Right atrium auricular region (tissue), 2 donors: ENCODE results near the gene ST6GALNAC3. TPM values are rescaled to one million over a fixed set of nuclear protein-coding genes. Genes with fewer than 3 reads are reported as not detected.

Source experiments
- DNase-seq: peaks from one replicate; pipeline ENCODE4 v3.0.0-alpha.2; 2019; ENCODE audit warnings: low spot score
- H3K27ac ChIP-seq, 2 donors: fragments of 200-600 bp; sonication (generic); 1 replicate in 1 of 2; 2 replicates in 1 of 2; pipeline ENCODE4 v1.5.1; 2016 to 2019
- H3K27me3 ChIP-seq, 2 donors: fragments of 200-600 bp; sonication (generic); one replicate each; pipeline versions ENCODE4 v1.5.1 to v1.6.0; 2017 to 2019
- H3K36me3 ChIP-seq: fragments of 200-600 bp; sonication (generic); one replicate; pipeline ENCODE4 v1.5.1; 2016
- H3K4me1 ChIP-seq, 2 donors: fragments of 200-600 bp; sonication (generic); one replicate each; pipeline versions ENCODE4 v1.5.1 to v1.6.0; 2017 to 2019
- H3K4me3 ChIP-seq, 2 donors: fragments of 200-600 bp; sonication (generic); 1 replicate in 1 of 2; 2 replicates in 1 of 2; pipeline ENCODE4 v1.5.1; 2017 to 2019; ENCODE audit warnings: mild to moderate bottlenecking in 1 of 2, moderate library complexity in 1 of 2
- H3K9me3 ChIP-seq, 2 donors: fragments of 200-600 bp; sonication (generic); one replicate each; pipeline ENCODE4 v1.5.1; 2019
- CTCF ChIP-seq, 2 donors: fragments of 200-600 bp; sonication (generic); IDR thresholded peaks; one replicate each; pipeline ENCODE4 v1.5.1; 2019; ENCODE audit warnings: antibody characterized with exemption in 2 of 2
- total RNA-seq, 2 donors: library from RNA; depleted of rRNA; stranded (reverse); fragments of >200 nt; gene quantifications; one replicate each; pipeline ENCODE4 v1.1.0, GENCODE V29; 2016

The ST6GALNAC3 gene
- total RNA-seq, 2 donors from 2014 or later: 6.8 to 9.3 TPM

DNA sequence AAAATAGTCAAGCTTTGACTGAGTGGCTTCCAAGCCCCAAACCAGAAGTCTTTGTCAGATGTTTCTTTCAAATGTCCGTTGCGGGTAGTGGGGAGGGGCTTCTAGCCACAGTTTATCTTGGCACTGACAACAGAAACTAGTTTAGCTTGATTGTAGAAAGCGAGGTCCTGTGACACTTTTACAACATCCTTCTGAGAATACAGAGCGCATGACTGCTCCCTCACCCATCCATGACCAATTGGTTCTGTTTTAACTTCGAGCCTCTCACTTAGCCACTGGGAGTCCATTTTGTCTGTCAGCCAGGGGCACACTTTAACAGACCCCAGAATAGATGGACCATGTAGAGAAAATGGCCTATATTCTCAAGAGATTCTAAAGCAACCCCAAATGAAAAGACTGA lies 593.5 kb downstream of the ST6GALNAC3 start:
- Histone ChIP-seq H3K4me1 (no peaks in the 10 kb centered on the region), H3K9me3 (no peaks in the 10 kb centered on the region), H3K4me3 (no peak overlapping the region), H3K36me3 (no peaks in the 10 kb centered on the region), H3K27me3 (no peaks in the 10 kb centered on the region), H3K27ac (no peak overlapping the region)
- DNase-seq: no peak
- TF ChIP-seq CTCF (IDR thresholded peaks at IDR 0.05): no peak

DNA sequence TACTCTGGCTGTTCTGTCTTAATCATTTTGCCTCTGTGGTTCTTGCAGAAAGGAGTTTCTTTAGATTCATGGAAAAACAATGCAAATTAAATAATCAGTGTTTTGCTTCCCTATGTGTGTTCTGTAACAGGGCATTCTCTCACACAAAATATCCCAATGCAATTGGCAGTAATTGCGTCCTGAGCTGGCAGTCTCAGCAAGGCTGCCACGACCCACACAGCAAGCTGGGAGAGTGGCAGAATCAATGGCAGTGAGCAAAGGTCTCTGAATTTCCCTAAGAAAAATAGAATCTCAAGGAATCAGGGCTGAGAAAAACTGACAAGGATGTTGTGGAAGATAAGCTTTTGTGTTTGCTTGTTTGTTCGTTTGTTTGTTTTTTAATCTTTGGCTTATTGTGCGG lies 594.6 kb downstream of the ST6GALNAC3 start:
- H3K36me3 ChIP-seq: no peaks in the 10 kb centered on the region
- no peaks in the 10 kb centered on the region for H3K9me3 ChIP-seq
- no peak for TF ChIP-seq CTCF (IDR thresholded peaks at IDR 0.05)
- no peak overlapping the region for H3K27ac ChIP-seq
- H3K27me3 ChIP-seq: no peaks in the 10 kb centered on the region
- H3K4me3 ChIP-seq: no peak overlapping the region
- no peaks in the 10 kb centered on the region for H3K4me1 ChIP-seq
- DNase-seq: no peak

- no peaks in the 10 kb centered on the region for H3K36me3 ChIP-seq
- H3K27ac ChIP-seq: no peak overlapping the region
- no peak overlapping the region for H3K4me3 ChIP-seq
- no peaks in the 10 kb centered on the region for H3K27me3 ChIP-seq
- TF ChIP-seq CTCF (IDR thresholded peaks at IDR 0.05): no peak
- no peaks in the 10 kb centered on the region for H3K9me3 ChIP-seq
- no peak for DNase-seq
- H3K4me1 ChIP-seq: no peaks in the 10 kb centered on the region
Measured at GRCh38 chr1:76669624-76670315, 595.2 kb downstream of the ST6GALNAC3 start.

GRCh38 chr1:76674689-76675210 lies 600.2 kb downstream of the ST6GALNAC3 start:
- Histone ChIP-seq H3K9me3 (no peaks in the 10 kb centered on the region), H3K27me3 (no peaks in the 10 kb centered on the region), H3K27ac (no peak overlapping the region), H3K4me1 (no peaks in the 10 kb centered on the region), H3K4me3 (no peak overlapping the region), H3K36me3 (no peaks in the 10 kb centered on the region)
- no peak for DNase-seq
- no peak for TF ChIP-seq CTCF (IDR thresholded peaks at IDR 0.05)

- DNase-seq: no peak
- Histone ChIP-seq H3K9me3 (no peaks in the 10 kb centered on the region), H3K27me3 (no peaks in the 10 kb centered on the region), H3K27ac (no peak overlapping the region), H3K4me3 (no peak overlapping the region), H3K4me1 (no peaks in the 10 kb centered on the region), H3K36me3 (no peaks in the 10 kb centered on the region)
- TF ChIP-seq CTCF (IDR thresholded peaks at IDR 0.05): no peak
Measured at GRCh38 chr1:76677416-76678405, 603.2 kb downstream of the ST6GALNAC3 start.
